ENCODE results near the gene NXN. TPM values are rescaled to one million over a fixed set of nuclear protein-coding genes. Genes with fewer than 3 reads are reported as not detected.

NXN gene
- total RNA-seq, 2 donors from 2014 or later = 2.6 to 16.3 TPM

- H3K4me1 ChIP-seq = no peaks in the 10 kb centered on the region
- H3K27ac ChIP-seq = no peak overlapping the region
- DNase-seq = no peak
- H3K4me3 ChIP-seq = no peak overlapping the region
- intact Hi-C loops (cut with DNase I) = loop anchor here (10.0 kb wide), 1 partner anchor 95 kb away; no protein-coding TSS in a partner anchor
- H3K36me3 ChIP-seq = no peaks in the 10 kb centered on the region
- H3K27me3 ChIP-seq = no peaks in the 10 kb centered on the region
- H3K9me3 ChIP-seq = no peaks in the 10 kb centered on the region
- H3K9ac ChIP-seq (ENCODE audit: low read depth in 2 of 2, low read length in 2 of 2) = no peak overlapping the region
- TF ChIP-seq CTCF (IDR thresholded peaks at IDR 0.05) = no peak
These were observed 9.7 kb downstream of the NXN start for GRCh38 chr17:969811-970355.

- H3K9me3 ChIP-seq = no peaks in the 10 kb centered on the region
- H3K27ac ChIP-seq = no peak overlapping the region
- no peaks in the 10 kb centered on the region for H3K36me3 ChIP-seq
- no peak for TF ChIP-seq CTCF (IDR thresholded peaks at IDR 0.05)
- no peak overlapping the region for H3K9ac ChIP-seq (ENCODE audit: low read depth in 2 of 2, low read length in 2 of 2)
- no peaks in the 10 kb centered on the region for H3K27me3 ChIP-seq
- no peaks in the 10 kb centered on the region for H3K4me1 ChIP-seq
- H3K4me3 ChIP-seq = no peak overlapping the region
- DNase-seq = no peak
- intact Hi-C loops (cut with DNase I) = no loop called here
These were observed 10.5 kb downstream of the NXN start for GRCh38 chr17:968812-969730.

GRCh38 chr17:967122-967521 is 12.5 kb downstream of the NXN start:
- Histone ChIP-seq H3K9me3 (no peaks in the 10 kb centered on the region), H3K4me3 (no peak overlapping the region), H3K4me1 (no peaks in the 10 kb centered on the region), H3K36me3 (no peaks in the 10 kb centered on the region), H3K9ac (ENCODE audit: low read depth in 2 of 2, low read length in 2 of 2) (no peak overlapping the region), H3K27me3 (no peaks in the 10 kb centered on the region), H3K27ac (no peak overlapping the region)
- DNase-seq = no peak
- TF ChIP-seq CTCF (IDR thresholded peaks at IDR 0.05) = no peak
- intact Hi-C loops (cut with DNase I) = no loop called here

GRCh38 chr17:965311-965989 is 14.1 kb downstream of the NXN start:
- TF ChIP-seq CTCF (IDR thresholded peaks at IDR 0.05) = no peak
- intact Hi-C loops (cut with DNase I) = no loop called here
- H3K27me3 ChIP-seq = no peaks in the 10 kb centered on the region
- H3K4me1 ChIP-seq = no peaks in the 10 kb centered on the region
- H3K9ac ChIP-seq (ENCODE audit: low read depth in 2 of 2, low read length in 2 of 2) = no peak overlapping the region
- no peak overlapping the region for H3K27ac ChIP-seq
- DNase-seq = no peak
- no peaks in the 10 kb centered on the region for H3K36me3 ChIP-seq
- H3K4me3 ChIP-seq = no peak overlapping the region
- no peaks in the 10 kb centered on the region for H3K9me3 ChIP-seq

GRCh38 chr17:964876-965275 is 14.7 kb downstream of the NXN start:
- no peaks in the 10 kb centered on the region for H3K27me3 ChIP-seq
- no peak for DNase-seq
- H3K27ac ChIP-seq = no peak overlapping the region
- H3K9ac ChIP-seq (ENCODE audit: low read depth in 2 of 2, low read length in 2 of 2) = no peak overlapping the region
- H3K4me3 ChIP-seq = no peak overlapping the region
- TF ChIP-seq CTCF (IDR thresholded peaks at IDR 0.05) = no peak
- no peaks in the 10 kb centered on the region for H3K36me3 ChIP-seq
- no peaks in the 10 kb centered on the region for H3K9me3 ChIP-seq
- intact Hi-C loops (cut with DNase I) = no loop called here
- H3K4me1 ChIP-seq = no peaks in the 10 kb centered on the region
